Amniotic stem cell (primary cell): Measurements from ENCODE around the gene MTARC1.

Experiments
- DNase-seq: peaks from one replicate; lab custom pipeline; 2025; lab: John Stamatoyannopoulos, UW

The MTARC1 gene

GRCh38 chr1:220806408-220806807, 19.7 kb downstream of the MTARC1 start:
- no peak for DNase-seq

GRCh38 chr1:220807726-220808125, 21.0 kb downstream of the MTARC1 start:
- no peak for DNase-seq

GRCh38 chr1:220808345-220809186, 21.9 kb downstream of the MTARC1 start:
- DNase-seq, result no peak

GRCh38 chr1:220809187-220809550, 22.5 kb downstream of the MTARC1 start:
- DNase-seq, result no peak

- DNase-seq, result no peak
Observed at GRCh38 chr1:220809704-220810103, 23.0 kb downstream of the MTARC1 start.

GRCh38 chr1:220810179-220810653, 23.5 kb downstream of the MTARC1 start:
- peak; percentile 9 for DNase-seq

GRCh38 chr1:220810963-220811362, 24.2 kb downstream of the MTARC1 start:
- DNase-seq, result no peak

GRCh38 chr1:220811695-220812094, 25.0 kb downstream of the MTARC1 start:
- DNase-seq, result no peak

GRCh38 chr1:220812308-220812707, 25.6 kb downstream of the MTARC1 start:
- DNase-seq, result no peak

- DNase-seq, result no peak
Observed at GRCh38 chr1:220813013-220813412, 26.3 kb downstream of the MTARC1 start.

GRCh38 chr1:220815409-220815808, 28.7 kb downstream of the MTARC1 start:
- no peak for DNase-seq

- no peak for DNase-seq
Observed at GRCh38 chr1:220817907-220818306, 31.2 kb downstream of the MTARC1 start.

- DNase-seq, result peak; percentile 27
Observed at GRCh38 chr1:220818421-220819173, 31.9 kb downstream of the MTARC1 start.

GRCh38 chr1:220819467-220820026, 32.8 kb downstream of the MTARC1 start:
- DNase-seq, result no peak

GRCh38 chr1:220824031-220824989, 37.6 kb downstream of the MTARC1 start:
- DNase-seq, result no peak

GRCh38 chr1:220825819-220826551, 39.3 kb downstream of the MTARC1 start:
- no peak for DNase-seq

GRCh38 chr1:220826729-220827128, 40.0 kb downstream of the MTARC1 start:
- no peak for DNase-seq

GRCh38 chr1:220827445-220828178, 40.9 kb downstream of the MTARC1 start:
- no peak for DNase-seq

- DNase-seq, result no peak
Observed at GRCh38 chr1:220828179-220828490, 41.4 kb downstream of the MTARC1 start.

GRCh38 chr1:220828950-220829586, 42.4 kb downstream of the MTARC1 start:
- DNase-seq, result no peak
